HG03575 (cell line): ENCODE data around the gene NMNAT3.
"Not testable (repeated sequence)": the region's sequence is repeated elsewhere in the genome, so short reads cannot be mapped to it uniquely, and the experiment has no call there.

Experiments
- ATAC-seq: cut with Tn5 transposase; IDR thresholded peaks from one replicate; pipeline ENCODE4 v1.9.1; 2021; ENCODE audit not compliant: unreplicated experiment, insufficient number of reproducible peaks, low FRiP score; ENCODE audit errors: extremely low read depth

NMNAT3 gene

DNA sequence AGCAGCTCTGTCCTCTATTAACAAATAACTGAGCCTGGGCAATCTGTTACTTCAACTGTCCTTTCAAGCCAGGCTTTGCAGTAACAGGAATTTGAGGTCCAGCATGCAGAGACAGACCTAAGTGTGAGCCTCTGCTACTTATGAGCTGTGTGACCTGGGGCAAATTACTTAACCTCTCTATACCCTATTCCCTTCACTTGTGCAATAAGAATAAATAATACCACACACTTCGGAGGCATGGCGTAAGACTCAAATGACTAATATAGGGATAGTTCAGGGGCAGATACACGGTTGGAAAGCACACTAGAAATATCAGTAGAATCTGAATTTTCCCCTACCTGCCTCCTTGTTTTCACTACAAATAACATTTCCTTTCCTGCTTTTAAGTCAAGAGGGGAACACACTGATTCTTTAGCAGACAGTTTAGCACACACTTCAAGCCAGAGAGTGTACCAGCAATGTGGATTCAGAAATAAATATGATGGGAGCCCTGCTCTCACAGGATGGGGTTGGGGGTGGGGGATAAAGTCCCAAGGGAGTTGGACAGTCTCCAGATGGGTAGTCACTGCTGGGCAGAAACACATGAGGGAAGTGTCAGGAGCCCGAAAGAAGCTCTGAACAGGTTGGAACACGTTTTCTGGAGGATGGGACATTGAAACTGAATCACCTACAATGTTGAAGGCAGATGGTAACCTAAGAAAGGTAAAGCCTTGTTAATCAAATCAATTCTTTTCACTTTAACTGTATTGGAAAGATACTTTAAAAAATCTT lies 76.4 kb downstream of the NMNAT3 start:
- ATAC-seq = no peak

- ATAC-seq = no peak
These were observed 79.8 kb downstream of the NMNAT3 start for GRCh38 chr3:139597947-139598346.

DNA sequence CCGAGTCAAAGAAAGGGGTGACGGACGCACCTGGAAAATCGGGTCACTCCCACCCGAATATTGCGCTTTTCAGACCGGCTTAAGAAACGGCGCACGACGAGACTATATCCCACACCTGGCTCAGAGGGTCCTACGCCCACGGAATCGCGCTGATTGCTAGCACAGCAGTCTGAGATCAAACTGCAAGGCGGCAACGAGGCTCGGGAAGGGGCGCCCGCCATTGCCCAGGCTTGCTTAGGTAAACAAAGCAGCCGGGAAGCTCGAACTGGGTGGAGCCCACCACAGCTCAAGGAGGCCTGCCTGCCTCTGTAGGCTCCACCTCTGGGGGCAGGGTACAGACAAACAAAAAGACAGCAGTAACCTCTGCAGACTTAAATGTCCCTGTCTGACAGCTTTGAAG lies 86.6 kb downstream of the NMNAT3 start:
- ATAC-seq = not testable (repeated sequence)

GRCh38 chr3:139588450-139588849 lies 89.3 kb downstream of the NMNAT3 start:
- no peak for ATAC-seq

- no peak for ATAC-seq
These were observed 90.0 kb downstream of the NMNAT3 start for GRCh38 chr3:139587797-139588196.

DNA sequence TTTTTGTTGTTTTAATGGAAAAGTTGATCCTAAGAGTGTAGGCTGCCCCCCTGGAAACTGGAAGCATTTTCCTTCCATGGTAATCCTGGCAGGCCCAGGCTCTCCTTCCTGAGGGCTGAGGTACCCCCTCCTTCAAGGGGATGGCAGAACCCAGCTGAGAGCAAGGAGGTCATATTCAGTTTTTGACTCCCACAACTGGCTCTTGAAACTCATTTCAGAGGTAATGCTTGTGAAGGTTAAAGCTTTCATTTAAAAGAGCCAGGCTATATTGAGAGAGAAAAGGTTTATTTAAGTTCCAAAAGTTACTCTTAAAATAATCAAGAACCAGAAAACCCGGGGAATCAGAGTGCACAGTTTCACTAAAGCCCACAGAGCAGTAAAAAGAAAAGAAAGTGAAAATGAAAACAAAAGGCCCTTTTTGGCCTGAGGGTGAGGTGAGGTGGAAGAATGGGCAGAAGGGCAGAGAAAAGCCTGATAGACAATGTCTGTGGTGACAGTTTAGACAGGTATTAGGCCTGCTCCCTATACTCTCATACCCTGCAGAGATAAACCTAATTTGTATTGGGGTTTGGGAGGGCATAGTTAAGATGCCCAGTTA lies 91.3 kb downstream of the NMNAT3 start:
- ATAC-seq = no peak

DNA sequence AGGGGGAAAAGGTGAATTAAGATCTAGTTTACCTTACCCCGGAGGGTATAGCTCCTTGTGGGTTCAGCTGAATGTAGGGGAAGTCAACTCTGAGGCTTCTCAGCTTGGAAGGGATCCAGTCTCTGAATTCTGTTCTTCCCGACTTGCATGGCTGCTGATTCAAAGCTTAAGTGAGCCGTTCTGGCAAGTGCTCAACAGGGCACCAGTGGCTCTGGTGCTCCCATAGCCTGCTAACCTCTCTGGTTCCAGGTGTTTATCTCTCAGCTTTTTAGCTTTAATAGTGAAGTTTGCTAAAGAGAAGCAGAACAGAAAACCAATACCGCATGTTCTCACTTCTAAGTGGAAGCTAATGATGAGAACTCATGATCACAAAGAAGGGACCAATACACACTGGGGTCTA lies 92.0 kb downstream of the NMNAT3 start:
- ATAC-seq = no peak

DNA sequence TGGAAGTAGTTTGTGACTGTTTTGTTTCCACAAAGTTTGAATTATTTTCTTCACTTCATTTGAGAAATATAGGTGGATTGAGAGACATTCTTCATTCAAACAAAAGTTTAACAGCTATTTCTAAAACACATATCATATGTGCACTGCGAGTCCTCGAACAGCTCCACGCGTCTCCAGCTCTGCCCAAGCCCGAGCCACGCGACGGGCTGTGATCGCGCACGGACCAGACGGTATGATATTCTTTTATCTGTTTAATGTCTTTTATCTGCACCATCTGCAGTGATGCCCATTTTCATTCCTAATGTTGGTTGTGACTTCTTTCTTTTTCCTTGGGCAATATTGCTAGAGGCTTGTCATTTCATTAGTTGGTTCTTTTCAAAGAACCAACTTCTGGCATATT lies 94.1 kb downstream of the NMNAT3 start:
- not testable (repeated sequence) for ATAC-seq

DNA sequence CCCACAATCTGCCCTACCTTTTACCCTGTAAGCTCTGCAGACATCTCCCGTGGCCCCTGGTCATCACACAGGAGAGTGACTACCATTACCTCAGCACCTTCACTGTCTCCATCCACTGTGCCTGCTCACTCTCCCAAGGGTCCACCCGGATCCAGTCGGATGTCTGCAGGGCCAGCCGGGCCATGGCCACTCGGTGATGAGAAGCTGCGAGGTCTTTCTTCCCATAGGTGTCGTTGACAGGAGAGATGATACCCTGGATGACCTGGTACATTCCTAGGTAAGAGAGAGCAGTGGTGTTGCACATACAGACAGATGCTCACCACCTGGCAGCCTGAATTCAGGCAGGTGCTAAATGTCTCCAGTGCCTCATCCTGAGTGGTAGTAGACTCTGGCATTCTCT lies 99.0 kb downstream of the NMNAT3 start:
- no peak for ATAC-seq

- ATAC-seq = no peak
These were observed 99.9 kb downstream of the NMNAT3 start for GRCh38 chr3:139577909-139578308.

DNA sequence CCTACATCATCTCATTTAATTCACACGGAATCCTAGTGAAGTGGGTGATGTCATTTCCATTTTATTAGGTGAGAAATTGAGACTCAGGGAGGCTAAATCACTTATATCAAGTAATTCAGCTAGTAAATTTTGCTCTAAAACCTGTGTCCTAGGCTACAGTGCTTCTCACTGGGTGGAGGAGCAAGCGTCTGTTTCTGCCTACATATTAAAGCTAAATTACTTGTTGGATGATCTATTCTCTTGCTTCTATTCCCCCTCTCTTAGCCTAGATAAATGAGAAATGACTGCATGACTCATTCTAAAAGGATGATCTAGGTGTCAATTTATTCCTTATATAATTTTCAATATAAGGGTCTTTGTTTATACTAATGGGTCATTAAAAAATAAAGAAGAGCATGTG lies 100.4 kb downstream of the NMNAT3 start:
- no peak for ATAC-seq

DNA sequence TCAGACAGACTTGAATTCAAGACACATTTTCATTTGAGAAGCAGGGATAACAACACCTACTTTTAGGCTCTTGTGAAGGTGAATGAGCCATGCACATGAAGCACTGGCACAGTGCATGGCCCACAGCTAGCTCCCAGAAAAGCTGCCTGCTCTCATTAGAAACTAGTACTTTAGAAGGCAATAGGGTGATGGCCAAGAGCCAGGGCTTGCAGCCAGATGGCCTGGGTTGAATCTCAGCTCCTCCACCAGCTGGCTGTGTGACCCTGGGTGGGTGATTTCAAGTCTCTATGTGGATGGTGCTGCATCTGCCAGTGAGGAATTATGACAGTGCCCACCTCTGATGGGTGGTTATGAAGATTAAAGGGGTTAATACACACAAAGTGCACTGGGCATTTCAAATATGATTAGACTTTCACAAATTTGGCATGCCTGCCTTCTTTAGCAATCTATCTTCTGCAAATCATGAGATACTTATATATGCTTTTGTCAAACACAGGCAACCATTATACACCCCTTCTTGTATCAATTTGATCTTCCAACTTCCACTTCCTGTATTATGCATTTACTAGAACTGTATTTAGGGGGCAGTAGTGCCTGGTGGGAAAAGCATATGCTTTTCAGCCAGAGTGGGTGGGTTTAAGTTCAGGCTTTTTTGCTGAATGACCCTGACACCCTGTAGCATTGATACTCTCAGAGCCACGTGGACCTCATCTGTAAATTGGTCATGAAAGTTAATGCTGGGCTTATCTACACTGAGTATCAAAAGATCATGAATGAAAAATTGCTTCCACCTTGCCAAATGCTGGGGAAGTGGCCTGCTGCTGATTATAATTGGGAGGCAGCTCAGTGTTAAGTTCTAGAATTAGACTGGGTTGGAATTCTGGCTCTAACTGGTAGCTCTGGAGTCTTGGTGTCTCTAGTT lies 103.5 kb downstream of the NMNAT3 start:
- no peak for ATAC-seq

DNA sequence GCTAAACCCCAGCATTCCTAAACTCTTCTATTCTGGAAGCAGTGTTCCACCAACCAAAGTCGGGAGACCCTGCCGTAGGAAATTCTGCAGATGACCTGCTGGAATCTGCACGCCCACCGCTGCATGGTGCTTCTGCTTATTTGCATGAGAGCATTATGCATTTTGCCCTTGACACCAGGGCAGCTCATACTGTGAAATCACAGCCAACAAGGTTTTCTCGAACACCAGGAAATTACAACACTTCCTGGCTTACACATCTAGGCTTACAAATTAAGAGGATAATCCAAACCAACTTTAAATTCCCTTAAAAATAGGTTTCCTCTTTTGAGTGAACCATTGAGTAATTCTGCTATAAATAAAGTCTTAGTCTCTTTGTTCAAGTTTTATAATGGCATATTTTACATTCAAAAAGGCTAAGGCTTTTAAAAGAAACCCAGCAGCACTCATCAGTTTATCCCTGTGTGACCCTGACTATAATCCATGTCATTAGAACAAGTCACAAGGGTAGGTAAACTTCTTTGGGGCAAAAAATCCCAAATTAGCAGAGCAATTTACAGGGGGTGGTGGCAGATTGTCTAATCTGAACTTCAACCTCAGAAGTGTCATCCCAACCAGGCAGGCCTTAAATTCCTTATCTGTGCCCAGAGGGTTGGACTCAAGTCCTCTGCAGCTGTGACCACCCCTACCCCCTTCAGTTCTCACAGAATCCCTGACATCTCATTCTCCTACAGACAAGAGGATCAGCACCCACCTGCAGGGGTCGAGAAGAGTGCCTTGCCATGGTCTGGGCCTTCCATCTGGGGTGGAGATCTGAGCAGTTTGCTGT lies 104.7 kb downstream of the NMNAT3 start:
- no peak for ATAC-seq

DNA sequence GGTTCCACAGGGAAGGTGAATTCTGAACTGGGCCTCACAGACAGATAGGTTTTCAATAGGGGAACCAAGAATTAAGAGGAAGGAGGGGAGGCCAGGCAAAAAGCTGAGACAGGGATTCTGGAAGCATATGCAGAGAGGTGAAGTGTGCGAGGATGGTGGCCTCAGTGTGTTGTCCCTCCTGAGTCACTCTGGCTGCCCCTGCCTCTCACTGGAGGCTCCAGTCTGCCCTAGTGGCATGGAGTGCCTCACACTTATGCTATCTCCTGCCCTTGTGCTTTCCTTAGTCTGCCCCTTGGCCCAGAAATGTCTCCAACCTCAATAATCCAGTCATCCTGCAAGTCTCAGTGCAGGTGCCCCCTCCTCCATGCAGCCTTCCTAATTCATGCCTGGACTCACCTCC lies 106.1 kb downstream of the NMNAT3 start:
- ATAC-seq = no peak

DNA sequence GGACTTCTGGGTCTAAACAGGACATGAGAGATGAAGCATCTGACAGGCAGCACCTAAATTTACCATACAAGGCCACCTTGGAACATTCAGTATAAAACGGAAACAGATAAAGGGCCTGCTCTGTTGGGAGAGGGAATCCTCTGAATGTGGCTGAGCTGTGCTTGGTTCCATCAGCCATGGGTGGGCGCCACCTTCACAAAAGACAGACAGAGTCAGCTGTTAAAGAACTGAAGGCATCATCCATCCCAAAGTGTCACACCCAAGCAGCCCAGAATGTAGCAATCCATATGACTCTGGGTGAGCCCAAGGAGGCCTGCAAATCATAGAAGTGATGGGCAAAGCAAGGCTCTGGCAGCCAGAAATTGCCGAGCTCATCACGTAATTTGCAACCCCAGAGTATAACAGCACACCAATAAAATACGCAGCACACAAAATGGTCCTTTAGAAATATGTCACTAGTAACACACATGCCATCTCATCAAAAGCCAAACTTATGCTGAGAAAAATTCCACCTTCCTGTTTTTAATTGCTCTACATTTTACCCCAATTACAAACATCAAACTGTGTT lies 113.4 kb downstream of the NMNAT3 start:
- ATAC-seq = no peak

- ATAC-seq = no peak
These were observed 115.7 kb downstream of the NMNAT3 start for GRCh38 chr3:139561959-139562676.

DNA sequence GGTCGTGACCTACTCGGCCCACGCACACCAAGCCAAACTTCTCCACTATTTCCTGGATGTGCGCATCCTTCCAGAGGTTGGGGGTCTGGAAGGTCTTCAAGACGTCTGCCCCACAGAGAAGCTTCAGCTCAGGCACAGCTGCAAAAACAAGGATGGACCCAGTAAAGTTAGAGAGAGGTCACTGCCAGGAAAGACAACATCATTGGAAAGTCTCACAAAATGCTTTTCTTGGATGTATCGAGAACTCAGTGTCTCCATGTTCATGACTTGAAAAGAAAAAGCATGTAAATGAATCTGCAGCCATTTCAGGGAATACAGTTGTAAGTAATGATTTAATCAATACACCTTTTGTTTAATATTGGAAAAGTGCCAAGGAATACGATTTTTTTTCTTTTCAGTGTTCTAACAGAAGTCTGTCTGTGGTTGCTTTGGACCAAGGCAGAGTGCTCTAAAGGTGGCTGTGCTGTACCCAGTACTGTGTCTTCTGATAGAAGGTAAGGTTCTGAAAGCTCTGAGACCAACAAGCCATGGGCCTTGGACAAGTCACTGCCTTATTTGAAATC lies 116.4 kb downstream of the NMNAT3 start:
- ATAC-seq = no peak

DNA sequence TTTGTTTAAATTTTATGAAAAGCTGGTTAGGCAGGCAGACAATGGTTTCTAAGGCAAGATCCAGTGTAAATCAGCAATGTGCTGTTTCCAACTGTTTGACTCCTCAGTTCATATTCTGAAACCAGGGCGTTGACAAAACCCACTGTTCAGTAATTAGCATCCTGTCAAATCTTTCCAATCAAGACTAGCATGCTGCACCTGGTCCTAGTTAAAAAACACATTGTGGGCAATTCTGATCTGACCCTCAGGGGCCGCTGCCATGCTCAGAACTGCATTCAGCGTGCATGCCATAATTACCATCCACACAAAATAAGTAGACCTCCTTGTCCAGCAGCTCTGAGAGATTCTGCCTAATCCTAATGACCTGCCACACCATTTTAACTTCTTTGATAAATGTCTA lies 117.4 kb downstream of the NMNAT3 start:
- ATAC-seq = no peak
